Effector CD8-positive, alpha-beta T cell (primary cell): ENCODE measurements around the gene MUC20.
"Not testable (repeated sequence)": the region's sequence is repeated elsewhere in the genome, so short reads cannot be mapped to it uniquely, and the experiment has no call there.

ENCODE experiments used
- DNase-seq: peaks from one replicate; lab custom pipeline; 2025; lab: John Stamatoyannopoulos, UW

MUC20 gene

GRCh38 chr3:195692781-195693427 is 27.9 kb upstream of the MUC20 start:
- DNase-seq = no peak

- no peak for DNase-seq
Observed at GRCh38 chr3:195693428-195694216, 27.2 kb upstream of the MUC20 start.

GRCh38 chr3:195694217-195695076 is 26.3 kb upstream of the MUC20 start:
- not testable (repeated sequence) for DNase-seq

- no peak for DNase-seq
Observed at GRCh38 chr3:195696632-195697278, 24.0 kb upstream of the MUC20 start.

- no peak for DNase-seq
Observed at GRCh38 chr3:195697582-195698324, 23.0 kb upstream of the MUC20 start.

- no peak for DNase-seq
Observed at GRCh38 chr3:195698325-195698646, 22.5 kb upstream of the MUC20 start.

- no peak for DNase-seq
Observed at GRCh38 chr3:195698647-195699387, 22.0 kb upstream of the MUC20 start.

GRCh38 chr3:195699388-195699771 is 21.4 kb upstream of the MUC20 start:
- no peak for DNase-seq

GRCh38 chr3:195699860-195700259 is 20.9 kb upstream of the MUC20 start:
- DNase-seq = no peak

GRCh38 chr3:195700319-195700718 is 20.5 kb upstream of the MUC20 start:
- no peak for DNase-seq

- no peak for DNase-seq
Observed at GRCh38 chr3:195701042-195701915, 19.5 kb upstream of the MUC20 start.

- DNase-seq = no peak
Observed at GRCh38 chr3:195703776-195704175, 17.0 kb upstream of the MUC20 start.

- no peak for DNase-seq
Observed at GRCh38 chr3:195704433-195704999, 16.3 kb upstream of the MUC20 start.

GRCh38 chr3:195705081-195705991 is 15.4 kb upstream of the MUC20 start:
- no peak for DNase-seq

- no peak for DNase-seq
Observed at GRCh38 chr3:195708061-195708460, 12.7 kb upstream of the MUC20 start.

- DNase-seq = no peak
Observed at GRCh38 chr3:195708626-195709481, 11.9 kb upstream of the MUC20 start.

GRCh38 chr3:195709676-195710085 is 11.1 kb upstream of the MUC20 start:
- DNase-seq = no peak
